SH-SY5Y (cell line): Measurements from ENCODE around the gene PLA2G2F.

Experiments
- GATA2 ChIP-seq: IDR thresholded peaks from 2 replicates; pipeline ENCODE4 v1.6.1; 2011; ENCODE audit warnings: mild to moderate bottlenecking, low read depth, low read length
- GATA3 ChIP-seq: IDR thresholded peaks from 2 replicates; pipeline ENCODE4 v1.6.1; 2011; ENCODE audit warnings: low read depth, mild to moderate bottlenecking, low read length, moderate library complexity

PLA2G2F gene

GRCh38 chr1:20138961-20139550 lies at the start of gene PLA2G2F:
Gene PLA2G2F, plus strand, starts transcription at chr1:20139323. Its CDS starts 105 bp downstream, at chr1:20139428.
- TF ChIP-seq GATA3 (no peak), GATA2 (no peak)

GRCh38 chr1:20089328-20090077 lies 49.6 kb upstream of the PLA2G2F start:
- TF ChIP-seq GATA3 (no peak), GATA2 (no peak)

- TF ChIP-seq GATA2 (no peak), GATA3 (no peak)
Observed at GRCh38 chr1:20090119-20090518, 49.0 kb upstream of the PLA2G2F start.

- TF ChIP-seq GATA3 (no peak), GATA2 (no peak)
Observed at GRCh38 chr1:20090641-20091040, 48.5 kb upstream of the PLA2G2F start.

GRCh38 chr1:20093303-20093702 lies 45.8 kb upstream of the PLA2G2F start:
- no peak for TF ChIP-seq GATA3
- no peak for TF ChIP-seq GATA2

- TF ChIP-seq GATA3 = no peak
- TF ChIP-seq GATA2 = no peak
Observed at GRCh38 chr1:20093940-20094391, 45.2 kb upstream of the PLA2G2F start.

GRCh38 chr1:20095564-20096434 lies 43.3 kb upstream of the PLA2G2F start:
- TF ChIP-seq GATA2 (no peak), GATA3 (no peak)

GRCh38 chr1:20096840-20097447 lies 42.2 kb upstream of the PLA2G2F start:
- no peak for TF ChIP-seq GATA2
- TF ChIP-seq GATA3 = no peak

GRCh38 chr1:20099533-20099932 lies 39.6 kb upstream of the PLA2G2F start:
- no peak for TF ChIP-seq GATA2
- TF ChIP-seq GATA3 = no peak

GRCh38 chr1:20100632-20101355 lies 38.3 kb upstream of the PLA2G2F start:
- TF ChIP-seq GATA3 = no peak
- no peak for TF ChIP-seq GATA2

GRCh38 chr1:20102875-20103274 lies 36.2 kb upstream of the PLA2G2F start:
- TF ChIP-seq GATA3 (no peak), GATA2 (no peak)

- TF ChIP-seq GATA3 = no peak
- TF ChIP-seq GATA2 = no peak
Observed at GRCh38 chr1:20105856-20106255, 33.3 kb upstream of the PLA2G2F start.

- no peak for TF ChIP-seq GATA2
- no peak for TF ChIP-seq GATA3
Observed at GRCh38 chr1:20107351-20107750, 31.8 kb upstream of the PLA2G2F start.
